ENCODE results near the gene ALX1. TPM values are rescaled to one million over a fixed set of nuclear protein-coding genes. Genes with fewer than 3 reads are reported as not detected.

The ALX1 gene
- total and polyA plus RNA-seq, 2 of the 4 experiments (the other 2 are of a cell fraction), result not detected

GRCh38 chr12:85296362-85296761 is 16.3 kb downstream of the ALX1 start:
- H3K4me3 ChIP-seq (ENCODE audit: insufficient read depth, low read depth, low read length), result no peak overlapping the region
- no peak overlapping the region for H2BK5ac ChIP-seq (ENCODE audit: low read depth, low read length, poor library complexity, severe bottlenecking)
- ChIA-PET POLR2A (ENCODE audit: unreplicated experiment) (no interaction called here), CTCF (no interaction called here)
- no peak overlapping the region for H2AFZ ChIP-seq (replicated peaks; ENCODE audit: low read length, poor library complexity)
- no peak overlapping the region for H3K4me2 ChIP-seq (ENCODE audit: low read depth, low read length)
- no peak overlapping the region for H4K8ac ChIP-seq (ENCODE audit: low read depth in 2 of 2, low read length in 2 of 2)
- BruUV-seq (replicated peaks), result no TSS peak
- H3K4me1 ChIP-seq (ENCODE audit: control insufficient read depth, insufficient read depth, low read length), result no peaks in the 10 kb centered on the region
- no peak overlapping the region for H3K9ac ChIP-seq (ENCODE audit: low read depth, low read length)
- H3K56ac ChIP-seq (ENCODE audit: extremely low read depth, insufficient read depth, low read length), result no peak overlapping the region
- H3K4ac ChIP-seq (ENCODE audit: low read depth, low read length), result no peak overlapping the region
- H3K14ac ChIP-seq (replicated peaks; ENCODE audit: low read depth, low read length), result no peak overlapping the region
- no peak overlapping the region for H2BK120ac ChIP-seq (ENCODE audit: low read depth, low read length)
- H3K27ac ChIP-seq (ENCODE audit: insufficient read depth, low read length), result no peak overlapping the region
- H2AK9ac ChIP-seq (replicated peaks; ENCODE audit: low read depth, low read length, poor library complexity), result no peak overlapping the region
- H4K91ac ChIP-seq (ENCODE audit: insufficient read depth, low read depth, low read length), result no peak overlapping the region
- no peak for DNase-seq
- H2BK20ac ChIP-seq (ENCODE audit: low read depth, low read length), result no peak overlapping the region
- no CpG with 5 or more reads among the region's 3 CpGs for WGBS, 2 experiments (ENCODE audit: extremely low coverage in 2 of 2, insufficient read length in 1 of 2)
- no peaks in the 10 kb centered on the region for H4K20me1 ChIP-seq (ENCODE audit: insufficient read depth, low read length)
- H3K27me3 ChIP-seq (ENCODE audit: control insufficient read depth, insufficient read depth, low read length), result no peaks in the 10 kb centered on the region
- no peak overlapping the region for H2BK15ac ChIP-seq (ENCODE audit: low read depth, low read length)
- dilution Hi-C loops (cut with HindIII; ENCODE audit: low sequenced_read_pairs, unreplicated experiment) (no loop called here), intact Hi-C loops (cut with micrococcal nuclease) (no loop called here), in situ Hi-C loops (cut with MboI; ENCODE audit: low sequenced_read_pairs) (no loop called here)
- H3K9me3 ChIP-seq (ENCODE audit: control insufficient read depth, insufficient read depth, low read length), result no peaks in the 10 kb centered on the region
- H3K18ac ChIP-seq (ENCODE audit: low read depth, low read length), result no peak overlapping the region
- no peaks in the 10 kb centered on the region for H3K9me1 ChIP-seq (ENCODE audit: insufficient read depth, low read length)
- H3K36me3 ChIP-seq (ENCODE audit: control insufficient read depth, insufficient read depth, low read length), result no peaks in the 10 kb centered on the region
- H4K5ac ChIP-seq (ENCODE audit: low read depth, low read length), result no peak overlapping the region
- H3K79me1 ChIP-seq (ENCODE audit: low read depth in 1 of 2, low read length in 2 of 2), result no peaks in the 10 kb centered on the region
- ATAC-seq (ENCODE audit: low read depth), result no peak
- TF ChIP-seq BHLHE40 (IDR thresholded peaks at IDR 0.05; ENCODE audit: low read depth, low read length) (no peak), NFE2L2 (IDR thresholded peaks at IDR 0.05; ENCODE audit: low read depth, low read length) (no peak), POLR2A (IDR thresholded peaks at IDR 0.05; ENCODE audit: low read depth, low read length) (no peak), FOS (IDR thresholded peaks at IDR 0.05; ENCODE audit: low read depth, low read length) (no peak), SMC3 (IDR thresholded peaks at IDR 0.05; ENCODE audit: low read depth, low read length) (no peak)
- TF ChIP-seq, protein P1, sequence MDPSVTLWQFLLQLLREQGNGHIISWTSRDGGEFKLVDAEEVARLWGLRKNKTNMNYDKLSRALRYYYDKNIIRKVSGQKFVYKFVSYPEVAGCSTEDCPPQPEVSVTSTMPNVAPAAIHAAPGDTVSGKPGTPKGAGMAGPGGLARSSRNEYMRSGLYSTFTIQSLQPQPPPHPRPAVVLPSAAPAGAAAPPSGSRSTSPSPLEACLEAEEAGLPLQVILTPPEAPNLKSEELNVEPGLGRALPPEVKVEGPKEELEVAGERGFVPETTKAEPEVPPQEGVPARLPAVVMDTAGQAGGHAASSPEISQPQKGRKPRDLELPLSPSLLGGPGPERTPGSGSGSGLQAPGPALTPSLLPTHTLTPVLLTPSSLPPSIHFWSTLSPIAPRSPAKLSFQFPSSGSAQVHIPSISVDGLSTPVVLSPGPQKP (IDR thresholded peaks at IDR 0.05; ENCODE audit: borderline replicate concordance, low read depth, low read length), result no peak
- TF ChIP-seq, protein P2, sequence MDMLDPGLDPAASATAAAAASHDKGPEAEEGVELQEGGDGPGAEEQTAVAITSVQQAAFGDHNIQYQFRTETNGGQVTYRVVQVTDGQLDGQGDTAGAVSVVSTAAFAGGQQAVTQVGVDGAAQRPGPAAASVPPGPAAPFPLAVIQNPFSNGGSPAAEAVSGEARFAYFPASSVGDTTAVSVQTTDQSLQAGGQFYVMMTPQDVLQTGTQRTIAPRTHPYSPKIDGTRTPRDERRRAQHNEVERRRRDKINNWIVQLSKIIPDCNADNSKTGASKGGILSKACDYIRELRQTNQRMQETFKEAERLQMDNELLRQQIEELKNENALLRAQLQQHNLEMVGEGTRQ (IDR thresholded peaks at IDR 0.05; ENCODE audit: low read depth, low read length), result no peak
- H3K23ac ChIP-seq (ENCODE audit: low read depth, low read length), result no peak overlapping the region
- H2AK5ac ChIP-seq (ENCODE audit: low read depth, low read length), result no peak overlapping the region
